ENCODE results near the gene RLF.
A peak's percentile ranks its signal among the peaks of the same experiment; 100 is the strongest.
"Not testable (repeated sequence)": the region's sequence is repeated elsewhere in the genome, so short reads cannot be mapped to it uniquely, and the experiment has no call there.

RLF gene

DNA sequence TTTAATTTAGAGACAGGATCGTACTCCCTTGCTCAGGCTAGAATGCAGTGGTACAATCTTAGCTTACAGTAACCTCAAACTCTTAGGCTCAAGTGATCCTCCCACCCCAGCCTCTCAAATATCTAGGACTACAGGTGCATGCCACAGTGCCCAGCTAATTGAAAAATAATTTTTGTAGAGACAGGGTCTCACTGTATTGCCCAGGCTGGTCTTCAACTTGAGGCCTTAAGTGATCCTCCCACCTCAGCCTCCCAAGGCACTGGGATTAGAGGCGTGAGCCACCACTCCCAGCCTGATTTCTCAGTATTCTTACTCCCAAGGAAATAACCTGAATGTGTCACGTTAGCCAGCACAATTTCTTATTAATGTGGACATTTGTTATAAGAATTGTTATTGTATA, 9.8 kb downstream of the RLF start:
- DNase-seq (ENCODE audit: low spot score) = no peak
- FAIRE-seq = no peak

DNA sequence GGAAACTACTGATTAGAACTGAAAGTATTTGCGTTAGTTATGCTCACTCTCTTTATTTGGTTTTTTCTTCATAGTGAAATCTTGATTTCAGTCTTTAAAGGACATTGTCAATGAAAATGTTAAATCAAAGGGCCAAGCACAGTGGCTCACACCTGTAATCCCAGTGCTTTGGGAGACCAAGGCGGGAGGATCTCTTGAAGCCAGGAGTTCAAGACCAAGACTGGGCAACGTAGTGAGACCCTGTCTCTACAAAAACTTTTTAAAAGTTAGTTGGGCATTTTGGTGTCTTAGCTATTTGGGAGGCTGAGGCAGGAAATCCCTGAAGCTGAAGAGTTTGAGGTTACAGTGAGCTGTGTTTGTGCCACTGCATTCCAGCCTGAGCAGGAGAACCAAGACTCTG, 13.6 kb downstream of the RLF start:
- DNase-seq (ENCODE audit: low spot score) = no peak
- FAIRE-seq = no peak

DNA sequence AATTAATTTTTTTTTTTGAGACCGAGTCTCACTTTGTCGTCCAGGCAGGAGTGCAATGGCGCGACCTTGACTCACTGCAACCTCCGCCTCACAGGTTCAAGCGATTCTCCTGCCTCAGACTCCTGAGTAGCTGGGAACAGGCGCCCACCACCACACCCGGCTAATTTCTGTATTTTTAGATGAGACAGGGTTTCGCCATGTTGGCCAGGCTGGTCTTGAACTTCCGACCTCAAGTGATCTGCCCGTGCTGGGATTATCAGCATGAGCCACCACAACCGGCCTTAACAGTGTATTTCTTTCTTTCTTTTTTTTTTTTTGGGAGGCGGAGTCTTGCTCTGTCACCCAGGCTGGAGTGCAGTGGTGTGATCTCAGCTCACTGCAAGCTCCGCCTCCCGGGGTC, 15.8 kb downstream of the RLF start:
- not testable (repeated sequence) for FAIRE-seq; DNase-seq (ENCODE audit: low spot score)

DNA sequence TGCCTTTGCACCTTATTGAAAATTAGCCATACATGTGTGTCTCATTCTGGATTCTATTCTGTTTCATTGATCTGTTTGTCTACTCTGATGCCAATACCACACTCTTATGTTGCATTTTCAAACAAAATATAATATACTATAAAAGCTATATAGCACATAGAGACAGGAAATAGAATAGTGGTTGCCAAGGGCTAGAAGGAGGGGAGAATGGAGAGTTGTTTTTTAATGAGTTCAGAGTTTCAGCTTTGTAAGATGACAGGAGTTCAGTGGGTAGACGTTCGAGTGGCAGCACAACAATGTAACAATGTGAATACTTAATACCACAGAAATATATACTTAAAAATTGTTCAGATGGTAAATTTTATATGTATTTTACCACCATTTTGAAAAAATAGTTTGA, 17.0 kb downstream of the RLF start:
- FAIRE-seq (no peak), DNase-seq (ENCODE audit: low spot score) (no peak)

DNA sequence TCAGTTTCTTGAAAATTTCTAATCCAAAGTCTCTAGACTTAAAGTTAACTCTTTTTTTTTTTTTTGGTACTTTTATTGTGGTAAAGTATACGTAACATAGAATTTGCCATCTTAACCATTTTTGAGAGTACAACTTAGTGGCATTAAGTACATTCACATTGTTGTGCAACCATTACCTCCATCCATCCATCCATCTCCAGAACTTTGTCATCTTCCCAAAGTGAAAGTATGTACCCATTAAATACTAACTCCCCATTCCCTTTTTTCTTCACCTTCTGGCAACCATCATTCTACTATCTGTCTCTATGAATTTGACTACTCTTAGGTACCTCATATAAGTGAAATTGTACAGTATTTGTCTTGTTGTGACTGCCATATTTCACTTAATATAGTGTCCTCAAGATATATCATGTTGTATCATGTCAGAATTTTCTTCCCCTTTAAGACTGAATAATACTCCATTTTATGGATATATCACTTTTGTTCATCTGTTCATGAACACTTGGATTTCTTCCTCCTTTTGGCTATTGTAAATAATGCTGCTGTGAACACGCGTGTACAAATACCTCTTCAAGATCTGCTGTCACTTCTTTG, 18.4 kb downstream of the RLF start:
- no peak for DNase-seq (ENCODE audit: low spot score)
- FAIRE-seq = no peak

DNA sequence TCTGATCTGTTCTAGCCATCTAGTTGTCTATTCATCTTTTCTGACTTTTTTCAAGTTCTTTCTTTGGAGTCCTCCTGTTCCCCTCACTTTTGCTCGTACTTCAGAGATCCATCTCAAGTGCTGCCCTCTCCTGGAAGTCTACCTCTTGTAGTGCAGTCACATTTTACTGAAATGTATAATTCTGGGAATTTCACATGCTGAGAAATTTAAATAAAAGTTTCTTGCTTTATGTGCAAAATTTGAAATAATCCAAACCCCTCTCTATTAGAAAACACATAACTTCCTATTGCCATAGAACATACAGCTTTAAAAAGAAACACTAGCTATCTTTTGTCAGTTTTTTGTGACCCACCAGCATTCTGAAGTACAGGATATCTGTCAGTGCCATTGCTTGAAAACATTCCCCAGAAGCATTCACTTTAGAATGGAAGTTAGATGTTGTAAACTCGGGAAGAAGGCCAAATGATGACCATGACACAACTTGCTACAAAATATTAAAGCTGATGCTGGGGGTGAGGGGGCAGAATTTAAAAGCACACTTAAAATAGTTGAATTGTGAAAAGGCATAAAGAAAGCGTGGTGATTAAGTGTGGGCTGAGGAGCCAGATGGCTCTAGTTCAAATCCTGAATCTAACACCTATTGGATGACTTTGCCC, 22.0 kb downstream of the RLF start:
- FAIRE-seq = no peak
- peak; percentile 9 for DNase-seq (ENCODE audit: low spot score)

DNA sequence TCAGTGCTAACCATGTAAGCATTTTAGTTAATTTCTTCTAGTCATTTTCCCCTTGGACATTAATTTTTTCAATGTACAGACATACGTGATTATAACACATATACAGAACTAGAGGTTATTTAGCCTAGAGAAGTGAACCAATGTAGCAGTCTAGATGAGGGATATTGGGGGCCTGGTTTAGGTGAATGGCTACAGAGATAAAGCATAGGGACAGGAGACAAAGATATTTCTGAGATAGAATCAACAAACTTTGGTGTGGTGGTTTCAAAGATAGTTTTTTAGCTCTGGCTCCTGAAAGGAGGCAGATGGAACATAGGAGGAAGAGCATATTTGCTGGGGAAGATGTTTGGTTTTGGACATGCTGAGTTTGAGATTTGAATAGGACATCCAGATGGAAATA, 23.0 kb downstream of the RLF start:
- FAIRE-seq = no peak
- DNase-seq (ENCODE audit: low spot score) = no peak

DNA sequence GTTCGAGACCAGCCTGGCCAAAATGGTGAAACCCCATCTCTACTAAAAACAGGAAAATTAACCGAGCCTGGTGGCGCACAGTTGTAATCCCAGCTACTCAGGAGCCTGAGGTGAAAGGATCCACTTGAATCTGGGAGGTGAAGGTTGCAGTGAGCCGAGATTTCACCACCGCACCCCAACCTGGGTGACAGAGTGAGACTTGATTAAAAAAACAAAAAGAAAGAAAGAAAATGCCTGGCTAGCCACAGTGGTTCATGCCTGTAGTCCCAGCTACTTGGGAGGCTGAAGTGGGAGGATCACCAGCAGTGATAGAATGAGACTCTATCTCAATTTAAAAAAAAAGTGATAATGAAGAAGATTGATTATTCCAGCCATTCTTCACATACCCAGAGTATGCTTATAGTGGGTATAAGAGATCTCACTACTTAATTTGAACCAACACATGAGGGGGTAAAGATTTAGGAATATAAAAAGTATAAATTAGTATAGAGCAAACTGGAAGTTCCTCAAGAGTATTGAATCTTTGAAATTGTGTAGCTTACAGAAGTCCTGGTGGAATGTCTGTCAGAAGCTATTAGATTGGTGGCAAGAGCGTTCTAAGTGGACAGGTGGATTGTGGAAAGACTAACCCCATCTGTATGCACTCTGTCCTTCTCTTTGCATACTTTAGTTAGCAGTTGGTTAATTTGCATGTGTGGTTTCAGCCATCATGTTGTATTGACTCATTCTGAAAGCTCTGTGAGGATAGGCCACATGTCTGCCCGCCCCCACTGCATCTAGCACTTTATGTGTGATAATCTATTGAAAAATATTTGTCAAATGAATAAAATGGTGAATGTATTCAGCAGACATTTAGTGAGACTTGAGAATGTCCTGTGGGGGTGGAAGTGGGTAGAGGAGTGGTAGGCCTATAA, 25.0 kb downstream of the RLF start:
- DNase-seq (ENCODE audit: low spot score) = no peak
- FAIRE-seq = no peak

DNA sequence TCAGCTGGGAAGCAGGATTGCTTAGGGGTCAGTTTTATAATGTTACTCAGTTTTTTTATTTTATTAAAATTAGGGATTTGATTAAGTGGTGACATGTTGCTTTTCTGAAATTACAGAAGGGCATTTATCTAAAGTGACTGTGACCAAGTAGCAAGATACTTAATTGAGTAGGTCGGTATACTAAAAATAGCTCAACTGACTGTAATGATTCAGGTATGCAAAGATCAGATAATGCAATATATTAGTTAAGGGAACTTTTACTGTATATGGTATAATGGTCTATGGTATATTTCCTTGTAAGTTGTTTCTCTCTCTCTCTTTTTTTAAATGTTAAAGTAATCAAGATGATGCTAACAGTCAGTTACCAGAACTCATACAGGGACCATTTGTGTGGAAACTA, 26.2 kb downstream of the RLF start:
- FAIRE-seq = no peak

DNA sequence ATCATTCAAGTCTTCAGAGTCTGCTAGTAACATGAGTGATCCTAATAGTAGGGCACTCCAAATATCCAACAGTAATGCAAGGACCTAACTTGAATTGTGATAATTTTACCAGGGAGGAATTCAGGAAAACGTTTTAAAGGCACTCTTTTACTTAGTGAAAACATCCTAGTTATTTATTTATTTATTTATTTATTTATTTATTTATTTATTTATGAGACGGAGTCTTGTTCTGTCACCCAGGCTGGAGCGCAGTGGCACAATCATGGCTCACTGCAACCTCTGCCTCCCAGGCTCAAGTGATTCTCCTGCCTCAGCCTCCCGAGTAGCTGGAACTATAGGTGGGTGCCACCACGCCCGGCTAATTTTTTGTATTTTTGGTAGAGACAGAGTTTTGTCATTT, 33.5 kb downstream of the RLF start:
- DNase-seq (ENCODE audit: low spot score); FAIRE-seq: not testable (repeated sequence)

More for the DNA sequence above, 26.2 kb downstream of the RLF start:
- no peak for DNase-seq (ENCODE audit: low spot score)

DNA sequence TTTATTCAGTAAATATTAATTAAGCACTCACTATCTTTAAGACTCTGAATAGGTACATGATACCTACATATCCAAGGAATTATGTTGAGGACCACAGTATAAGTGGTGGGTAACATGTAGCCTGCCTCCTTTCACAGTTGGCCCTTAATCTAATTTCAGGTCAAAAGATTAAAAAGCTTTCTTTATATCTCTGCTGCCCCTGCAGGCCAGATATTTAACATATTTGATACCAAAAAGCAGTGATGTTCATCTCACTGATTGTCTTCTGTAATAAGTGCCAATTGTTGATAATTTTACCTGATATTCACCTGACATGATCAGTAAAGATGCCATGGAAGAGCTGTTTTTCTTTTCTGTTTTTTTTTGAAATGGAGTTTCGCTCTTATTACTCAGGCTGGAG, 36.5 kb downstream of the RLF start:
- FAIRE-seq (no peak), DNase-seq (ENCODE audit: low spot score) (no peak)

DNA sequence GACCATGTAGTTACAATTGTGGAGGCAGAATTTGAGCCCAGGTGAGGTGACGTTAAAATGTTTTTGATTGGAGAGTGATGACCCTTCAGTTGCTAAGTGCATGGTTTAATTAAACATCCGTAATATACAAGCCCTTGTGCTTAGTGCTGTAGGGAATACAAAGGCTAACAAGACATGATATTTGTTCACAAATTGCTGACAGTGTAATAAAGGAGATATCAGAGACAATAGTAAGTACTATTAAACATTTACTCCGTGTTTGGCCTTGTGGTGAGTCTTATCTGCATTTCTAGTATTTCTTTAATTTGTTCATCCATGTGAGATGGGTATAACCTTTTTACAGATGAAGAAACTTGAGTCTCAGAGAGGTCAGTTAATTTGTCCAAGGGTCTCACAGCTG, 37.9 kb downstream of the RLF start:
- no peak for DNase-seq (ENCODE audit: low spot score)
- no peak for FAIRE-seq

DNA sequence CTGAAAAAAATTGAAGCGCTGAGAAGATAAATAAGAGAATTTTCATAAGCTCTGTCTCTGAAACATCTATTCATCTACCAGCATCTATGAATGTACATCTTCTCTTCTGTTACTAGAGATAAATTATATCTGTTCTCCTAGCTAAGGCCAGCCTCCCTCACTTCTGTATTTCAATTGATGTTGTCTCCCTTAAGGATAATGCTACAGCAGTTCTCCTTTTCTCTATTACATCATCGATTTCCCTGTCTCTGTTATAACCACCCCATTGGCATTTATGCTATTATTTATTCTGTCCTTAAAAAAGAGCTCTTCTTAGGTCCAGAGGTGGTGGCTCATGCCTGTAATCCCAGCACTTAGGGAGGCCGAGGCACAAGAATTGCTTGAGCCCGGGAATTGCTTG, 43.7 kb downstream of the RLF start:
- DNase-seq (ENCODE audit: low spot score) = no peak
- FAIRE-seq = no peak

DNA sequence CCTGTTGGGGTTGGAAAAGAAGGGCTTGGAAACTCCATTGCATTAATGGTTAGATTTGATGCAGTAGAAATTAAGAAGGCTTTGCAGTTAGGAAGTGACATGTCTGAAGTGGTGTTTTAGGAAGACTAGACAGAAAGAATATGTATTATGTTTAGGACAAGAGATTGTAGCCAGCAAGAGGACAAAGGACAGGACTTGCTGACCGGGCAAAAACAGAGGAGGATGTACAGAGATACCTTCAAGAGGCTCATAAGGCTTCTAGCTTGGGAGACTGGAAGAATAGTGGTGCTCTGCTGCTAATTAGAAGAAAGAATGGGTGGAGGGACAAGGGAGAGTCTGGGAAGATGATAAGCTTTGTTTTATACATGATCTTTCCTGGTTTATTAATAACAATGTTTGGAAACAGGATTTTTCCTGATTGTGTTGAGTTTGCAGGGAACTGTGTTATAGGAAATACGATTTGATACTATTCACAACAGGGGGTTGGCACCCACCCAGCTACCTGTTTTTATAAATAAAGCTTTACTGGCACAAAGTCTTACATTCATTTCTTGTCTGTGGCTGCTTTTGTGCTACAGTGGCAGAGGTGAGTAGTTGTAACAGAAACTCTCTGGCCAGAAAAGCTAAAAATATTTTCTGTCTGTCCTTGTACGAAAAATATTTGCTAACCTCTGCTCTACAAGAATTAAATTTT, 49.5 kb downstream of the RLF start:
- FAIRE-seq = no peak
- DNase-seq (ENCODE audit: low spot score) = no peak

DNA sequence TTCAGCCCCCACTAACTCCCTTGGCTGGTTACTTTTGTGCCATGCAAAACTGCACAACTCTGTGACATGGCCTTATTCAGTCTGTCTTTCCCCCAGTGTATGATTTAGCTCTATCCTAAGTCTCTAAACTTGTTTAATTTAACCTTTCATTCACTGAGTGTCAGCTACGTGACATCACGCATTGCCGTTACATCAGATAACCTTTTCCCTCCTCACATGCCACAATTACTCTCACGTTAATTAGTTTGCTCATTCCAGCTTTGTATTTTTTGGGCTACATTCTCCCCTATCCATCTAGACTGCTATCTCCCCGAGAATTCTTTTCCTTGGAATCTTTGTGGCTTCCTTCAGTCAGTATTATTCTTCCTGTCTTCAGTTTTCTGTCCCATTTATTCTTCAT, 57.1 kb downstream of the RLF start:
- FAIRE-seq (peak; percentile 94), DNase-seq (ENCODE audit: low spot score) (no peak)

DNA sequence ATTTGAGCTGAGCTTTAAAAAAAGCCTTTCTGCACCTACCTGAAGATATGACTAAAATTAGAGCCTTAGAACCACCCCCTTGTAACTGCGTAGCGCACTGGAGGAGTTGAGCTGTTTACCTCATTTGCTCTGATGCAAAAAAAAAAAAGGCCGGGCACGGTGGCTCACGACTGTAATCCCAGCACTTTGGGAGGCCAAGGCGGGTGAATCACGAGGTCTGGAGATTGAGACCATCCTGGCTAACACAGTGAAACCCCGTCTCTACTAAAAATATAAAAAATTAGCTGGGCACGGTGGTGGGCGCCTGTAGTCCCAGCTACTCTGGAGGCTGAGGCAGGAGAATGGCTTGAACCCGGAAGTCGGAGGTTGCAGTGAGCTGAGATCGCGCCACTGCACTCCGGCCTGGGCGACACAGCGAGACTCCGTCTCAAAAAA, 60.3 kb downstream of the RLF start:
- not testable (repeated sequence) for FAIRE-seq

DNA sequence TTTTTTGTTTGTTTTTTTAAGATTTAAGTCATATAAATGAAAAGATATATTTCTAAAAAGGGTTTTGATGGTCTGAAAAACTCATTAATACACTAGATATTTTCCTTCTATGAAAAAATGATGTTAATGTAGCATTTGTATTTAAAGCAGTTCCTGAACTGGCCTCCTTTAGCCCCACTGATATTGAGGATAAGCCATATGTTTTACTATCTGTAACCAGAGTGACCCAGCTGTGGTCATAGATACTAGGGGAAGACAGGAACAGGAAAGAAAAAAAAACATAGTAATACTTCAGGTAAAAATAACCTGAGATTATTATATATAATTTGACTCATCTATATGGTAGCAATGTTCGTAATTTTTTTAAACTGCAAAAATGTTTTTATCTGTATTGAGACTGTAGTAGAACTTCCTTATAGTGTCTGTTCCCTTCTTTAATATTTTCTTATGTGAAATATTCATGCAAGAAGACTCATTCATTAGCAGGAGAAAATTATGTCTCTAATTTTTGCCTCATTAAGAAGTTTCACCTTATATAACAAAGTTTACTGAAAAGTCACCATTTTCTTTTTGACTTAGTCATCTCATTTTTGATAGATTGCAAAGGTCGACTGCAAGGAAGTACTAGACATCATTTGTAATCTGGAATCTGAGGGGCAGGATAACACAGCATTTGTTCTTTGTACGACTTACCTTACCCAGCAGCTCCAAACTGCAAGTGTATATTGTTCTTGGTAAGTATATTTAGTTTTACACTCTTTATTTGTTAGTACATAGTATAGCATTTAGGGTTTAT, 61.0 kb downstream of the RLF start:
- no peak for FAIRE-seq
- DNase-seq (ENCODE audit: low spot score) = no peak

More for the DNA sequence above, 60.3 kb downstream of the RLF start:
- not testable (repeated sequence) for DNase-seq (ENCODE audit: low spot score)

DNA sequence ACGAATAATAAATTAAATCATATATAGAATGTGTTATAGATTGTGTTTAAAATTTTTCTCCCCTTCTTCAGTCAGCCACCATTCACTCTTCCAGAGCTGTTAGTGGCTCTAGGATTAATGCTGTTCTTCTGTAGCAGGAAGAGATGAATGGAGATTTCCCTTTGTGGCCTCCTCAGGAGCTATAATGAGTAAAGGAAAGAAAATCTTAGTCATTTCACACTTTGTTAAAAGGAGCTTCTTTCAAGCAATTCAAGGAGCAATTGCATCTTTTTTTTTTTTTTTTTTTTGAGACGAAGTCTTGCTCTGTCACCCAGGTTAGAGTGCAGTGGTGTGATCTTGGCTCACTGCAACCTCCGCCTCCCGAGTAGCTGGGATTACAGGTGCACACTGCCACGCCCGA, 62.9 kb downstream of the RLF start:
- no peak for DNase-seq (ENCODE audit: low spot score)
- no peak for FAIRE-seq

DNA sequence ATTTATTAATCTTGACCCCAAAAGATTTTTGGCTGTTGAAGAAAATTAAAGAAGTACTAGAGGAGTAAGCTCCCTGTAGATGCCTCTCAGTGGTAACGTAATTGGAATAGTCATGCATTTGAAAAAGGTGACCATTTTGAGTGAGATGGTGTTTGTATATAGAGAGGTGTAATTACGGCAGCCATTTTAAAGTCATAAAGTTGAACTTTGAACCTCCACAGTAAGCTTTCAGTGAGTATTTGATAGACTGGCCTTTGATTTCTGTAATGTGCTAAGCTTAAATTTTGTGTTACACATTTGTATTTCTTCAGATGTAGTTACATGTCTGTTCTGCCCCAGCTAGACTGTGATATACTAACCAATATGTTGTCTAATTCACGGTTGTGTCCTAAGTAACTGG, 65.0 kb downstream of the RLF start:
- DNase-seq (ENCODE audit: low spot score) (no peak), FAIRE-seq (no peak)

DNA sequence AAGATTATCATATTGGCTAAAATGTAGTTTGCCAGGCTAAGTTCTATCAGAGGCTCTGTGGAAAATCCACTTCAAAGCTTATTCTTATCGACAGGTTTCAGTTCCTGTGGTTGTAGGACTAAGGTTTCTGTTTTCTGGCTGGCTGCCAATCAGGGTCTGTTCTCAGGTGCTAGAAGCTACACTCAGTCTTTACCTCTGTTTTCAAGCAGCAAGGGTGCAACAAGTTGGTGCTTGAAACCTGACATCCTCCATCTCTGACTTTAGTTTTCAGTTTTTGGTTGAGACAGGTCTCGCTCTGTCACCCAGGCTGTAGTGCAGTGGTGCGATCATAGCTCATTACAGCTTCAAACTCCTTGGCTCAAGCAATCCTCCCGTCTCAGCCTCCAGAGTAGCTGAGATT, 71.3 kb downstream of the RLF start:
- DNase-seq (ENCODE audit: low spot score) (no peak), FAIRE-seq (no peak)

DNA sequence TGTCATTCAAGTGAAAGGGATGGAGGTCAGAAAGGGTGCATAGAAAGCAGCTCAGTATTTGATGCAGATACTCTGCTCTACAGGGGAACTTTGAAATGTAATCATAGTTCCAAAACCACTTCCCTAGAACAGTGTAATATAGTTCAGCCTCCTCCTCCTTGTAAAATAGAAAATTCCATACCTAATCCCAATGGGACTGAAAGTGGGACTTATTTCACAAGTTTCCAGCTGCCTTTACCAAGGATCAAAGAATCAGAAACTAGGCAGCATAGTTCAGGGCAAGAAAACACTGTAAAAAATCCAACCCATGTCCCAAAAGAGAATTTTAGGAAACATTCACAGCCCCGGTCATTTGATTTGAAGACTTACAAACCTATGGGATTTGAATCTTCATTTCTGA, 78.4 kb downstream of the RLF start:
- FAIRE-seq = no peak

More for the DNA sequence above, 78.4 kb downstream of the RLF start:
- DNase-seq (ENCODE audit: low spot score) = no peak

Measured in urothelium cell line (cell line).